ENCODE measurements around the gene ZNF555. TPM values are rescaled to one million over a fixed set of nuclear protein-coding genes. Genes with fewer than 3 reads are reported as not detected.
"Not testable (repeated sequence)": the region's sequence is repeated elsewhere in the genome, so short reads cannot be mapped to it uniquely, and the experiment has no call there.

ZNF555 gene
- total RNA-seq: 1 to 10 TPM in 5 of 6 experiments, under 1 TPM in 1; 0.87 to 2.6 (median 2.1) TPM
- long read RNA-seq: 0 reads

DNA sequence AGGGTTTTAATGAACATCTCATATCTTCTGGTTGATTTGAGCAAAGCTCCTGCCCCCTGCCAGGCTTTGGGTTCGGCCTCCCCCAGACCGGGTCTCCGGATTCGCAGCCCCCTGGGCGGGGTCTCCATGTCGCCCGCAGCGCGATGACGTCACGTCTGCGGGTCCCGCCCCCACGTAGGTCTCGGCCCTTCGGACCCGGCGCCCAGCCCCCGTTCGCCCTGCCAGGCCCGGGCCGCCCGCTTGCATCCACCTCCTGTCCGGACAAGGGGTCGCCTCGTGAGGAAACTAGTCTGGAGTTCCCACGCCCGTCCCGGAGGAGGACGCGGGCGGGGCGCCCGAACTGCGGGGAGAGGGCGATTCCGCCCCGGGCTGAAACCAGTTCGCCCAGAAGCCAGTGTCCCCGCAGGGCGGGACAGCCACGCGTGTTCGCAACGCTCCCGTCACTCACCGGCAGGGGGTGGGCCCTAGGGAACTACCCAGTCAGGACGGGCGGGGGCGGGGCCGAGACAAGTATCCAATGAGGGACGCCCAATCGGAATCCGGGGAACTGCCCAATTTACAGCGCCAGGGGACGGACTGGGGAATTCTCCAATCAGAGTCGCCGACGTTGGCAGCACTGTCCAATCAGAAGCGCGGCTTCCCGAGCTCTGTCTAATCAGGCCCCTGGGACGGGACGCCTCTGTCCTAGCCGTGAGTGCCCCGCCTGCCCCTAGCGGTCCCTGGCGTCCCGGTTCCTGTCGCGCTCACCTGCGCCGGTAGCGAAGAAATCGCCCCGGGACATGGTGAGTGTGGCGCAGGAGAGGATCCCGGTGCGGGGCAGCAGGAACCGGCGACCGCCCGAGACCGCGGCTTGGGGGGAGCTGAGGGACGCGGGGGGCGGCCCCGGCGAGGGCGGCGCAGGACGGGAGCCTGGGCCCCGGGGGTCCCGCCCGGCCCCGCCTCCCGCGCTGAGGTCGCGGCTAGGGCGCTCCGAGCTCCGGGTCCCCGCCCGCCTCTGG lies at the start of gene ZNF555:
Gene ZNF555 (plus strand): TSS at position 682 of the 998 bp plus-strand sequence. CDS start 98 bp downstream, at position 780.
- H3K27me3 ChIP-seq: no peaks in the 10 kb centered on the region
- peak within 1 kb of the TSS; percentile 41 to 86 (median 84) for H3K27ac ChIP-seq
- WGBS (ENCODE audit: insufficient coverage, low coverage, low lambda C conversion rate, missing lambda C conversion rate): 0% methylated on average over 4 of the region's 106 CpGs
- no peaks in the 10 kb centered on the region for H3K36me3 ChIP-seq
- H3K4me3 ChIP-seq: peak within 1 kb of the TSS; percentile 67 to 88 (median 82)
- DNase-seq: peak; percentile 98 to 99 (median 99)
- intact Hi-C loops (cut with DNase I): no loop called here
- peak; percentile 98 to 99 (median 99) for ATAC-seq
- peaks cover 0 to 7% (median 2%) of the 10 kb centered on the region in 4 donors for H3K9me3 ChIP-seq
- H3K4me1 ChIP-seq: peaks cover 0 to 7% (median 0%) of the 10 kb centered on the region in 4 donors
- TF ChIP-seq CTCF (IDR thresholded peaks at IDR 0.05) (peak; percentile 47 to 60 (median 56)), POLR2A (IDR thresholded peaks at IDR 0.05) (peak; percentile 63)

DNA sequence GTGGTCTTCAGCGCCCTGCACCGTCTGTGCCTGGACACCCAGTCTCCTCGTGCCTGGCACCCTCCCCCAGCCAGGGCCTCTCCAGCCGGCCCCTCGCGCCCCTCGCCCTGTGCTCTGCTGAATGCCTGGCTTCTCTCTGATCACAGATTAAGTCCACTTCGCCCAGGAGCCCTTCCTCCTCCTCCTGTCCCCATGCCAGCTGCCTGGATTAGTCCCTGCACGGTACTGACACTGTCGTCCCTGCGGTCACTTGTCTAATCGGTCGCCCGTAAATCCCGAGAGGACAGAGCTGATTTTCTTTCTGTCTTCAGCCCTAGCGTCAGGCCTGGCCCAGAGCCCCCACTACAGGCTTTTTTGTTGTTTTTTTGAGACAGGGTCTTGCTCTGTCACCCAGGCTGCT lies 49.4 kb upstream of the ZNF555 start:
- intact Hi-C loops (cut with DNase I): no loop called here
- H3K27ac ChIP-seq: peak overlapping the region in 2 of 3 donors; percentile 92 to 94
- DNase-seq: peak in 1 of 3 donors; percentile 73
- 18% methylated on average over 9 of the region's 16 CpGs for WGBS (ENCODE audit: insufficient coverage, low coverage, low lambda C conversion rate, missing lambda C conversion rate)
- H3K36me3 ChIP-seq: peaks cover 0 to 14% (median 3%) of the 10 kb centered on the region in 4 donors
- H3K9me3 ChIP-seq: no peaks in the 10 kb centered on the region
- no peak for TF ChIP-seq CTCF (IDR thresholded peaks at IDR 0.05)
- no peak for TF ChIP-seq POLR2A (IDR thresholded peaks at IDR 0.05)
- H3K4me1 ChIP-seq: peaks cover 0 to 24% (median 9%) of the 10 kb centered on the region in 4 donors
- ATAC-seq: peak in 2 of 4 donors; percentile 29 to 50
- no peak overlapping the region for H3K4me3 ChIP-seq
- no peaks in the 10 kb centered on the region for H3K27me3 ChIP-seq

GRCh38 chr19:2792666-2793065 lies 48.6 kb upstream of the ZNF555 start:
- WGBS (ENCODE audit: insufficient coverage, low coverage, low lambda C conversion rate, missing lambda C conversion rate): 93% methylated on average over 8 of the region's 10 CpGs
- H3K36me3 ChIP-seq: peaks cover 0 to 14% (median 3%) of the 10 kb centered on the region in 4 donors

GRCh38 chr19:2793126-2793525 lies 48.1 kb upstream of the ZNF555 start:
- Histone ChIP-seq H3K4me3 (no peak overlapping the region), H3K27me3 (no peaks in the 10 kb centered on the region), H3K27ac (no peak overlapping the region), H3K4me1 (peaks cover 0 to 24% (median 10%) of the 10 kb centered on the region in 4 donors), H3K36me3 (peaks cover 0 to 14% (median 3%) of the 10 kb centered on the region in 4 donors), H3K9me3 (no peaks in the 10 kb centered on the region)
- no peak for TF ChIP-seq POLR2A (IDR thresholded peaks at IDR 0.05)
- no peak for TF ChIP-seq CTCF (IDR thresholded peaks at IDR 0.05)
- DNase-seq (no peak), ATAC-seq (no peak)
- intact Hi-C loops (cut with DNase I): no loop called here
- 96% methylated on average over 4 of the region's 7 CpGs for WGBS (ENCODE audit: insufficient coverage, low coverage, low lambda C conversion rate, missing lambda C conversion rate)

More at GRCh38 chr19:2792666-2793065, 48.6 kb upstream of the ZNF555 start:
- H3K27me3 ChIP-seq; ATAC-seq; H3K4me3 ChIP-seq; H3K9me3 ChIP-seq; H3K27ac ChIP-seq; DNase-seq; intact Hi-C loops (cut with DNase I): not testable (repeated sequence)
- peaks cover 0 to 24% (median 9%) of the 10 kb centered on the region in 4 donors for H3K4me1 ChIP-seq
